A549 (cell line): ENCODE measurements around the gene CEND1. TPM values are rescaled to one million over a fixed set of nuclear protein-coding genes. Genes with fewer than 3 reads are reported as not detected.

Experiments
- ATAC-seq, 2 experiments: fragments of 200-7000 bp in 1 of 2; fragments of >200 bp in 1 of 2; cut with Nextera tagmentation in 1 of 2; cut with Tn5 transposase in 1 of 2; 3 replicates each; pipeline versions ENCODE4 v1.8.0 to v1.9.1; 2018 to 2020; ENCODE audit warnings: mild to moderate bottlenecking in 1 of 2, moderate library complexity in 1 of 2
- CTCF ChIA-PET: fragments of 300-600 bp; sonication (Branson Sonifier 250); formaldehyde crosslinking; extraction: SDS; loops from one replicate; lab custom pipeline; 2021; ENCODE audit warnings: antibody characterized with exemption, inconsistent platforms; lab: Yijun Ruan, JAX
- POLR2A ChIA-PET: fragments of 350-600 bp; formaldehyde crosslinking; extraction: SDS; loops from one replicate; lab custom pipeline; 2021; ENCODE audit warnings: antibody characterized with exemption, inconsistent platforms; lab: Yijun Ruan, JAX
- DNase-seq, 2 experiments: peaks; one replicate each; pipeline versions ENCODE4 v3.0.0 to v3.0.0-alpha.2; 2011 to 2016; ENCODE audit warnings: low read depth in 1 of 2, low spot score in 1 of 2
- FAIRE-seq: peaks from 2 replicates; lab custom pipeline; 2011; peaks lifted over from hg19 to GRCh38; lab: Jason Lieb, UNC
- H3K27ac ChIP-seq, 2 experiments: fragments of >200 bp; sonication (Bioruptor Twin); formaldehyde crosslinking; 3 replicates each; pipeline ENCODE4 v1.5.1; 2016 to 2017
- H3K4me1 ChIP-seq: fragments of >200 bp; sonication (Bioruptor Twin); formaldehyde crosslinking; 3 replicates; pipeline ENCODE4 v1.6.1; 2016
- H3K4me2 ChIP-seq: fragments of >200 bp; sonication (Bioruptor Twin); formaldehyde crosslinking; 3 replicates; pipeline ENCODE4 v1.6.1; 2016
- H3K4me3 ChIP-seq: fragments of >200 bp; sonication (Bioruptor Twin); formaldehyde crosslinking; 3 replicates; pipeline ENCODE4 v1.5.1; 2016
- H3K9me3 ChIP-seq: fragments of >200 bp; sonication (Bioruptor Twin); formaldehyde crosslinking; 3 replicates; pipeline ENCODE4 v1.6.1; 2016
- BCL3 ChIP-seq: fragments of >200 bp; sonication (Bioruptor Twin); formaldehyde crosslinking; IDR thresholded peaks from 3 replicates; pipeline ENCODE4 v1.6.1; 2016
- BHLHE40 ChIP-seq: IDR thresholded peaks from 2 replicates; pipeline ENCODE4 v1.6.1; 2012; ENCODE audit warnings: low read depth, low read length, inconsistent platforms
- CBX2 ChIP-seq: fragments of 200-600 bp; sonication (generic); IDR thresholded peaks from 2 replicates; pipeline ENCODE4 v1.6.1; 2016; ENCODE audit warnings: low read depth, mild to moderate bottlenecking, borderline replicate concordance
- CBX8 ChIP-seq: fragments of 200-600 bp; sonication (generic); IDR thresholded peaks from 2 replicates; pipeline ENCODE4 v1.6.1; 2016
- CTCF ChIP-seq: fragments of >200 bp; sonication (Bioruptor Twin); formaldehyde crosslinking; IDR thresholded peaks from 3 replicates; pipeline ENCODE4 v1.5.1; 2016
- EP300 ChIP-seq, 2 experiments: fragments of >200 bp; sonication (Bioruptor Twin); formaldehyde crosslinking; IDR thresholded peaks; 2 replicates in 1 of 2; 3 replicates in 1 of 2; pipeline ENCODE4 v1.6.1; 2016 to 2017
- ESRRA ChIP-seq: fragments of 150-350 bp; IDR thresholded peaks from 2 replicates; pipeline ENCODE4 v1.6.1; 2014; ENCODE audit warnings: mild to moderate bottlenecking, low read length, borderline replicate concordance
- FOSB ChIP-seq: fragments of 250-450 bp; sonication (Bioruptor Pico); IDR thresholded peaks from 2 replicates; pipeline ENCODE4 v1.5.0; 2020; ENCODE audit warnings: mild to moderate bottlenecking, moderate library complexity
- FOXS1 ChIP-seq: fragments of 250-450 bp; sonication (Bioruptor Pico); IDR thresholded peaks from 2 replicates; pipeline ENCODE4 v1.5.0; 2020; ENCODE audit warnings: mild to moderate bottlenecking, moderate library complexity
- HDAC2 ChIP-seq: fragments of 200-600 bp; sonication (generic); IDR thresholded peaks from 2 replicates; pipeline ENCODE4 v1.6.1; 2016
- HMGXB4 ChIP-seq: fragments of 250-450 bp; sonication (Bioruptor Pico); IDR thresholded peaks from 2 replicates; pipeline ENCODE4 v1.5.0; 2021; ENCODE audit warnings: mild to moderate bottlenecking, moderate library complexity, borderline replicate concordance
- JUNB ChIP-seq: fragments of >200 bp; sonication (Bioruptor Twin); formaldehyde crosslinking; IDR thresholded peaks from 2 replicates; pipeline ENCODE4 v1.6.1; 2016
- KDM1A ChIP-seq: fragments of 200-600 bp; sonication (generic); IDR thresholded peaks from 2 replicates; pipeline ENCODE4 v1.6.1; 2016; ENCODE audit warnings: low read depth, mild to moderate bottlenecking
- KDM5A ChIP-seq: fragments of 200-600 bp; sonication (generic); IDR thresholded peaks from 2 replicates; pipeline ENCODE4 v1.6.1; 2016; ENCODE audit warnings: antibody characterized with exemption, mild to moderate bottlenecking
- MAFK ChIP-seq: fragments of 450-650 bp; IDR thresholded peaks from 2 replicates; pipeline ENCODE4 v1.6.1; 2014; ENCODE audit not compliant: partially characterized antibody
- NFE2L2 ChIP-seq: fragments of 150-350 bp; conservative IDR thresholded peaks from 2 replicates; pipeline ENCODE4 v1.6.1; 2014; ENCODE audit warnings: low read length
- NPAS2 ChIP-seq: fragments of 250-450 bp; sonication (Bioruptor Pico); IDR thresholded peaks from 2 replicates; pipeline ENCODE4 v1.8.0; 2022; ENCODE audit warnings: mild to moderate bottlenecking, moderate library complexity, borderline replicate concordance
- NR3C1 ChIP-seq: fragments of >200 bp; sonication (Bioruptor Twin); formaldehyde crosslinking; IDR thresholded peaks from 3 replicates; pipeline ENCODE4 v1.6.1; 2017
- RCOR1 ChIP-seq: fragments of 150-350 bp; IDR thresholded peaks from 2 replicates; pipeline ENCODE4 v1.6.1; 2014; ENCODE audit warnings: antibody characterized with exemption, low read length, low read depth
- RFX5 ChIP-seq: fragments of 450-650 bp; IDR thresholded peaks from 2 replicates; pipeline ENCODE4 v1.7.1; 2014; ENCODE audit warnings: antibody characterized with exemption, mild to moderate bottlenecking, moderate library complexity
- RNF2 ChIP-seq: fragments of 200-600 bp; sonication (generic); IDR thresholded peaks from 2 replicates; pipeline ENCODE4 v1.6.1; 2016; ENCODE audit warnings: low read depth, mild to moderate bottlenecking, antibody characterized with exemption, moderate library complexity, borderline replicate concordance
- SREBF2 ChIP-seq: fragments of 450-650 bp; IDR thresholded peaks from 2 replicates; pipeline ENCODE4 v1.6.1; 2014; ENCODE audit warnings: mild to moderate bottlenecking, moderate library complexity
- TFCP2L1 ChIP-seq: fragments of 250-450 bp; sonication (Bioruptor Pico); IDR thresholded peaks from 2 replicates; pipeline ENCODE4 v1.5.0; 2021; ENCODE audit warnings: mild to moderate bottlenecking
- ZC3H11A ChIP-seq: fragments of 450-650 bp; IDR thresholded peaks from 2 replicates; pipeline ENCODE4 v1.6.1; 2014; ENCODE audit warnings: antibody characterized with exemption, mild to moderate bottlenecking
- WGBS: methylation state at CpG from one replicate; pipeline ENCODE4 v1.1.6; 2017; ENCODE audit errors: missing lambda C conversion rate; 5-methylcytosine and 5-hydroxymethylcytosine counted together
- polyA plus RNA-seq, 4 experiments: library from polyadenylated mRNA; depleted of rRNA in 3 of 4; stranded (reverse); fragments of >200 nt; fragmentation: RNase III in 1 of 4; extraction: RNeasy Plus Mini Kit Qiagen cat#74134 plus additional on column Dnase treatment in 1 of 4; gene quantifications; 2 replicates in 3 of 4; 3 replicates in 1 of 4; pipeline ENCODE4 v1.2.3, GENCODE V29; 2011 to 2017
- TF ChIP-seq, protein P1 (sequence below): IDR thresholded peaks from 2 replicates; pipeline ENCODE4 v1.6.1; 2012

CEND1 gene
- polyA plus RNA-seq, 2 of the 4 experiments (the other 2 are of a cell fraction) = 1.0 TPM; not detected in 1

GRCh38 chr11:769887-770641 lies 19.8 kb downstream of the CEND1 start:
- Histone ChIP-seq H3K4me3 (no peak overlapping the region), H3K4me1 (peaks cover 28% of the 10 kb centered on the region), H3K4me2 (no peak overlapping the region), H3K9me3 (no peaks in the 10 kb centered on the region), H3K27ac (no peak overlapping the region)
- TF ChIP-seq TFCP2L1 = no peak
- no peak for TF ChIP-seq ESRRA
- TF ChIP-seq CBX8 = no peak
- TF ChIP-seq RFX5 = no peak
- TF ChIP-seq NFE2L2 = no peak
- no peak for TF ChIP-seq FOXS1 (CRISPR knock-in tag)
- CTCF ChIA-PET = interaction anchor here (1.1 to 2.7 kb wide), 5 partner anchors 12 to 19 kb away, joined by 3 to 14 read pairs (median 7); no protein-coding TSS in a partner anchor
- no peak for FAIRE-seq
- no peak for ATAC-seq
- POLR2A ChIA-PET = no interaction called here
- 89% methylated on average over 21 of the region's 23 CpGs for WGBS
- DNase-seq = no peak

- Histone ChIP-seq H3K9me3 (no peaks in the 10 kb centered on the region), H3K4me1 (peaks cover 21% of the 10 kb centered on the region), H3K27ac (no peak overlapping the region), H3K4me2 (no peak overlapping the region), H3K4me3 (no peak overlapping the region)
- DNase-seq = no peak
- ChIA-PET POLR2A (no interaction called here), CTCF (interaction anchor here (4.1 kb wide), 1 partner anchor 11 kb away, joined by 44 read pairs; the partner anchor contains the start of gene GATD1)
- no peak for ATAC-seq
- 93% methylated on average over 11 of the region's 11 CpGs for WGBS
- FAIRE-seq = no peak
- TF ChIP-seq FOSB (CRISPR knock-in tag) (no peak), KDM1A (no peak), KDM5A (no peak), BHLHE40 (no peak), CBX2 (no peak)
Measured at GRCh38 chr11:767238-767637, 22.7 kb downstream of the CEND1 start.

GRCh38 chr11:766936-767210 lies 23.0 kb downstream of the CEND1 start:
- H3K9me3 ChIP-seq = no peaks in the 10 kb centered on the region
- FAIRE-seq (no peak), ATAC-seq (no peak), DNase-seq (no peak)
- H3K4me1 ChIP-seq = peaks cover 25% of the 10 kb centered on the region
- ChIA-PET CTCF (interaction anchor here (1.6 to 5.4 kb wide), 3 partner anchors 11 to 20 kb away, joined by 14 to 44 read pairs (median 32); partner anchors contain the start of genes GATD1 and TALDO1), POLR2A (interaction anchor here (0.8 kb wide), 1 partner anchor 10 kb away, joined by 3 read pairs; no protein-coding TSS in a partner anchor)
- no peak overlapping the region for H3K4me2 ChIP-seq
- WGBS = 90% methylated on average over 2 of the region's 2 CpGs
- no peak overlapping the region for H3K27ac ChIP-seq
- H3K4me3 ChIP-seq = no peak overlapping the region
- TF ChIP-seq FOXS1 (CRISPR knock-in tag) (no peak), NPAS2 (CRISPR knock-in tag) (no peak), SREBF2 (no peak), MAFK (no peak), RNF2 (no peak), RCOR1 (no peak), HDAC2 (no peak), ESRRA (no peak), CTCF (no peak), FOSB (CRISPR knock-in tag) (no peak), TFCP2L1 (no peak), CBX8 (no peak), EP300 (IDR thresholded peaks at IDR 0.05) (no peak), BCL3 (no peak), HMGXB4 (CRISPR knock-in tag) (no peak), NR3C1 (no peak), JUNB (no peak), ZC3H11A (no peak)
- TF ChIP-seq, protein P1, sequence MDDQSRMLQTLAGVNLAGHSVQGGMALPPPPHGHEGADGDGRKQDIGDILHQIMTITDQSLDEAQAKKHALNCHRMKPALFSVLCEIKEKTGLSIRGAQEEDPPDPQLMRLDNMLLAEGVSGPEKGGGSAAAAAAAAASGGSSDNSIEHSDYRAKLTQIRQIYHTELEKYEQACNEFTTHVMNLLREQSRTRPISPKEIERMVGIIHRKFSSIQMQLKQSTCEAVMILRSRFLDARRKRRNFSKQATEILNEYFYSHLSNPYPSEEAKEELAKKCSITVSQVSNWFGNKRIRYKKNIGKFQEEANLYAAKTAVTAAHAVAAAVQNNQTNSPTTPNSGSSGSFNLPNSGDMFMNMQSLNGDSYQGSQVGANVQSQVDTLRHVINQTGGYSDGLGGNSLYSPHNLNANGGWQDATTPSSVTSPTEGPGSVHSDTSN = no peak
